Inferior parietal cortex (tissue), 1 donor: ENCODE results near the gene IRS2.
"Not testable (repeated sequence)": the region's sequence is repeated elsewhere in the genome, so short reads cannot be mapped to it uniquely, and the experiment has no call there.

ENCODE experiments used
- DNase-seq: peaks from one replicate; pipeline ENCODE4 v3.0.0-alpha.2; 2016; ENCODE audit errors: extremely low spot score

Gene IRS2

DNA sequence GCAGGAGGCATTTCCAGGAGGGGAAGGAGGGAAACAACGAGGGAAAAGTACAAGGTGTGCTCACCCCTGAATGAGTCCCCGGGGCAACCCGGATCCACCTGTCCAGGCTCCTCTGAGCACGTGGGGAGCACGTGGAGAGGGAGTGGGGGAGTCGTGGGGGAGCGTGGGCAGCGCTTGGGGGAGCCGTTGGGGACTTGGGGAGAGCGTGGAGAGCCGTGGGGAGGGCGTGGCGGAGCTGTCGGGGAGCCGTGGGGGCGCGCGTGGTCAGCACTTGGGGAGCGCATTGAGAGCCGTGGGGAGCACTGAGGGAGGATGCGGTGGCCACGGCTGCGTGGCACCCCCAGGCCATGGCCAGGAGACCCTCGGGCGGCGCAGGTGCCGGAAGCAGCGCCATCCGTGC, 52.8 kb downstream of the IRS2 start:
- DNase-seq: no peak

- not testable (repeated sequence) for DNase-seq
Measured at GRCh38 chr13:109732470-109733170, 53.8 kb downstream of the IRS2 start.

GRCh38 chr13:109730812-109731335, 55.5 kb downstream of the IRS2 start:
- DNase-seq: no peak

- no peak for DNase-seq
Measured at GRCh38 chr13:109728791-109729731, 57.3 kb downstream of the IRS2 start.

- DNase-seq: no peak
Measured at GRCh38 chr13:109728061-109728460, 58.3 kb downstream of the IRS2 start.

GRCh38 chr13:109727251-109727650, 59.1 kb downstream of the IRS2 start:
- DNase-seq: no peak

DNA sequence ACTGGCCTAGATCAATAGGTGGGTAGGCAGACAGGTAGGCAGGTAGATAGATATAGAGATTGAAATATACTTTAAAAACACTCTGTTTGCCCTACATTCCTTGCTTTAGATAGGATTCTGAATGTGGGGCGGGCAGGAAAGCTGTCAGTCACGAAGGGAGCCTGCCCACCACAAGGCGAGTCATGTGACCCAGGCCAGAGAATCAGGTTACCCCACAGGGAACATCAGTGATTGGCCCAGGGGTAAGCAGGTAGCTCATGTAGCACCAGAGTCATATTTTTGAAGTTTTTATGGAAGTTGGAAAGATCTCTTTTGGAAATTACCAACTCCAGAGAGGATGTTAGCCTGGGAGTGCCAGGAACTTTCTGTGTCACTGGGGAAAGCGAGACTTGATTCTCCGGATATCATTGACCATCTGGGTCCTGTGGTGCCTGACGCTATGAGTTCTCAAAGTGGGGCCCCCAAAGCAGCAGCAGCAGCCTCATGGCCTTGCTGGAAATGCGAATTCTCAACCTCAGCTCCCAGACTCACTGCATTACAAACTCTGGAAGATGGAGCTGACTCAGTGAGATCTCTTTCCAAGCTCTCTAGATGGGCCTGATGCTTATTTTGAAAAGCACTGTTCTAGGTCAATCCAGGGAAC, 60.3 kb downstream of the IRS2 start:
- DNase-seq: no peak

GRCh38 chr13:109725297-109725696, 61.1 kb downstream of the IRS2 start:
- no peak for DNase-seq

GRCh38 chr13:109724603-109725002, 61.8 kb downstream of the IRS2 start:
- DNase-seq: no peak

DNA sequence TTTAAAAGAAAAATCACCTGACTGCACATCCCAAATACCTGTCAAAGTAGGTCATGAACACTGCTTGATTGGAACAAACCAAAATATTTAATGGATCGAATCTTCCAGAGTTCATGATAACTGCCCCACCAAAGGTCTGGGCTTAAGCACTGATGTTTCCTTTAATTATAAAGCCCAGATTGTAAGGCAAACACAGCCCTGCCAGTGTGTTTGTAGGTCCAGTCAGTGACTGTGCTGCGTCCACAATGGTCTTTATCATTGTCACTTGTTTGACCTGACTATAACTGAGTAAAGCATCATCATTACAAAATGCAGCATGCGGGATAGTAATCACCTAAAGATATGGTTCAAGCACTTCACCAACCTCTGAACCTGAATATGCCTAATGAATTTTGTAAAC, 63.3 kb downstream of the IRS2 start:
- DNase-seq: no peak

DNA sequence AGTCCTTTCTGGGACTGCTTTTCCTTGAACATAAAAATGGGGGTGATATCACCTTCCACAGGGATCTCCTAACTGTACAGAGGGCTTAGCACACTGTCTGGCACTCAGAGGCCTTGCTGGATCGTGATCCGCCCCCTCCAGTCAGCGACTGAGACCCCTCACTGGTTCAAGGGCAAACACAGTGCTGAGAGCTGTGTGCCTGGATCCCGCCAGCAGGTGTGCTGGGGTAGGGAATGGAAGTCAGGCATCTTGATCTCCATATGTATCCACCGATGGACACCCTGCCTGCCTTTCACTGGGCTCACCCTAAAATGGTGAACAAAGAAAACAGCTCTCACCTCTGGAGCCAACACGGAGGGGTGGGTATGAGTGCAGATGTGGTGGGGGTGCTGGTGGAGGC, 64.3 kb downstream of the IRS2 start:
- no peak for DNase-seq

DNA sequence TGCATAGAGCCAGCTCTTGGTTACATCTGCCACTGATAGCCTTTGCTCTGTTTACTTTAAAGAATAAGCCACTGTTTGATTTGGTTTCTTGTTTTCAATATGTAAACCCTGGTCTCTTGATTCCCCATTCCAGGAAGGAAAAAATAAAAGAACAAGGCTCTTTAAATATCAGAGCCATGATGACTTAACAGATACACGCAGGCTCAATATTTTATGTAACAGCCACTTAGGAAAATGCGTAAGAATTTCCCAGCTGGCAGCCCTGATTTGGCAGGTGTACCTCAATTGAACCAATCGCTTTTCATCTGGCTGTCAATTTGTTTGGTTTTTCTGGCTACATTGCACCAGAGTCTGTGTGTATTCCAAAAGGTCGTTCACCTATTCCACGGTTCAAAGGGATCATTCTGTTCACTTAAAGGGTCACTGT, 65.6 kb downstream of the IRS2 start:
- DNase-seq: no peak

GRCh38 chr13:109719962-109720646, 66.3 kb downstream of the IRS2 start:
- DNase-seq: no peak

- DNase-seq: no peak
Measured at GRCh38 chr13:109718726-109719125, 67.7 kb downstream of the IRS2 start.

DNA sequence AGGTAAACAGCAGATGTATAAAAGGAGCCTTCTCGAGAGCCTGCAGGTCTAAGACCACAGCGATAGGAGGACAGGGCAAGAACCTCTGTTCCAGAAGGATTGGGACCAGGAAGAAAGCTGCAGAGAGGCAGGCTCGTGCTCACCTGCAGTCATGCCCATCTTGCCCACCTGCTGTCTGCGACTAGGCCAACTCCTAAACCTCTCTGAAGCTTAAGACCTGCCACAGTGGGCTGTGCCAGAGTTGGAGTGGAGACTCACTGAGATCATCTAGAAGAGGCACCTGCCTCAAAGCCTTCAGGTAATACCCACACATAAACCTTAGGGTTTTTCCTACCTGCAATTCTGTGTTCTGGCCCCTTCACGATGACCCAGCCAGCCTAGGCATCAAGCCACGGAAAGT, 68.7 kb downstream of the IRS2 start:
- no peak for DNase-seq

DNA sequence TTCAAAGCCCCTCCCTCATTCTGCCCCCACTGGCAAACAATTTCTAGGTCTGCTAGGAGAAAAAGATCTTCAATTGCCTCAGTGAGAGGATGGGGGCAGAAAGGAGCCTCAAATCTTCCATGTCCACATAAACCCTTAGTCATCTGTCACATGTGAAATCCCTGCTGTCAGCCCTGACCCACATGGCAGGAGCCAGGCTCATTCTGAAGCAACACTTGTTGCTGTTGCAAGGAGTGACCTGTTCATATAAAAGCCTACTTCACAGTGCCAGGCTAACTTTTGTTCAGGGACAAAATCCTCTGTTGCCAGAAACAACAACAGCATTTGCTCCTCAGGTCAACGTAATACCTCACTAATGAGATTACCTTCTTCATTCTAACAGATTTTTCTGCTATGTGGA, 70.5 kb downstream of the IRS2 start:
- no peak for DNase-seq

DNA sequence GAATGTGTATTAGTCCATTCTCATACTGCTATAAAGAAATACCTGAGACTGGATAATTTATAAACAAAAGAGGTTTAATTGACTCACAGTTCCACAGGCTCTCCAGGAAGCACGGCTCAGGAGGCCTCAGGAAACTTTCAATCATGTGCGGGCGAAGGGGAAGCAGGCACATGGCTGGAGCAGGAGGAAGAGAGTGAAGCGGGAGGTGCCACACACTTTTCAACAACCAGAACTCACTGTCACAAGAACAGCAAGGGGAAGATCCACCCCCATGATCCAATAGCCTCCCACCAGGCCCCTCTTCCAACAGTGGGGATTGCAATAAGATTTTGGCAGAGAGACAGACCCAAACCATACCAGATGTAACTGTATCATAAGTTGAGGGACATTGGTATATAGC, 72.7 kb downstream of the IRS2 start:
- DNase-seq: no peak

DNA sequence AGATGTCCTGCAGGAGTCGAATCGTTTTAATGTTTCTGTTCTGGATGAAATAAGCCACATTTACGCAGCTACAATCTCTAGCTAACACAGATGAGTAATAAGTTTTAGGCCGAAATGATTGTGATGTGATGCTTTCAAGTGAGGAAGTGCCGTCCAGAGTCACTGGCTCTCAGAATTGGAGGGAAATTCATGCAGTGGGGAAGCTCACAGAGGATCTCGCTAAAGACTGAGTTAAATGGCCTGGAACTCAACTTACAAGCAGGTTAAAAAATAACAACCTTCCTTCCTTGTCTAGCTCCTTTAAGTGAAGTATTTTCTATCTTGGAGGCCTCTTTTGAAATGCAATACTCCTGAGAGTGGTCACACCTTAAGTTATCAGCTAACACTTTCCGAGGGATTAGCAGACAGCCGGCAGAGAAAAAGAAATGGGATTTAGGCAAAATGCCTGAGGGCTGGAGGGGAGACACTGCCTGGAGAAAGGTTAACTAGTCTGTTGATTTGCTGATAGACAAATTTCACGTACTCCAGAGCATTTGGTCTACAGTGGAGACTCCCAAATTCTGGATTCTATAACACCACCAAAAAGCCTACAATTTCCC, 74.2 kb downstream of the IRS2 start:
- DNase-seq: no peak

GRCh38 chr13:109707742-109708617, 78.4 kb downstream of the IRS2 start:
- no peak for DNase-seq

- DNase-seq: no peak
Measured at GRCh38 chr13:109707044-109707741, 79.2 kb downstream of the IRS2 start.
